H1 (cell line): ENCODE results near the gene CHRNA4. TPM values are rescaled to one million over a fixed set of nuclear protein-coding genes. Genes with fewer than 3 reads are reported as not detected.
A peak's percentile ranks its signal among the peaks of the same experiment; 100 is the strongest.

Experiments
- ATF2 ChIP-seq: IDR thresholded peaks from 2 replicates; pipeline ENCODE4 v1.6.1; 2012; ENCODE audit warnings: low read length, inconsistent platforms
- BACH1 ChIP-seq: IDR thresholded peaks from 2 replicates; pipeline ENCODE4 v1.6.1; 2012; ENCODE audit warnings: low read length, improper control_type of control experiment
- CHD7 ChIP-seq: fragments of 300-600 bp; sonication (generic); IDR thresholded peaks from 2 replicates; pipeline ENCODE4 v1.7.1; 2012; ENCODE audit warnings: low read length, moderate library complexity, mild to moderate bottlenecking, inconsistent platforms; ENCODE audit not compliant: insufficient replicate concordance
- EP300 ChIP-seq, 2 experiments: IDR thresholded peaks; 1 replicate in 1 of 2; 2 replicates in 1 of 2; pipeline ENCODE4 v1.6.1; 2011 to 2012; ENCODE audit warnings: low read depth in 2 of 2, low read length in 2 of 2, mild to moderate bottlenecking in 2 of 2, borderline replicate concordance in 1 of 2, inconsistent platforms in 1 of 2, moderate library complexity in 1 of 2
- RAD21 ChIP-seq, 2 experiments: IDR thresholded peaks in 1 of 2; conservative IDR thresholded peaks in 1 of 2; 2 replicates each; pipeline ENCODE4 v1.6.1; 2011; ENCODE audit warnings: low read depth in 2 of 2, low read length in 2 of 2, improper control_type of control experiment in 1 of 2, inconsistent platforms in 1 of 2, mild to moderate bottlenecking in 1 of 2, moderate library complexity in 1 of 2
- YY1 ChIP-seq: IDR thresholded peaks from 2 replicates; pipeline ENCODE4 v1.6.1; 2011; ENCODE audit warnings: low read depth, mild to moderate bottlenecking, low read length
- polyA plus RNA-seq, 7 experiments: library from polyadenylated mRNA; depleted of rRNA in 3 of 7; stranded (reverse) in 5 of 7; unstranded in 2 of 7; fragments of >200 nt in 5 of 7; fragments of 200-250 nt in 2 of 7; gene quantifications; 1 replicate in 5 of 7; 2 replicates in 1 of 7; 4 replicates in 1 of 7; pipeline versions ENCODE4 v1.2.1 to v1.2.3, GENCODE V29; 2011 to 2013; ENCODE audit warnings: missing spikeins in 2 of 7, mixed read lengths in 2 of 7
- total RNA-seq: library from RNA; stranded (reverse); fragmentation: NEBNext Ultra II Directional; extraction: Animal tissue kit (Norgen Biotek cat#: 25700); gene quantifications from 2 replicates; pipeline ENCODE4 v1.2.1, GENCODE V29; 2021
- TF ChIP-seq, protein P1 (sequence below): IDR thresholded peaks from 2 replicates; pipeline ENCODE4 v1.6.1; 2011; ENCODE audit warnings: low read length, improper control_type of control experiment

CHRNA4 gene
- total and polyA plus RNA-seq, 2 of the 8 experiments (the other 6 are each of a cell fraction or from before 2014, with no cell fraction given): 4.3 to 5.7 TPM

DNA sequence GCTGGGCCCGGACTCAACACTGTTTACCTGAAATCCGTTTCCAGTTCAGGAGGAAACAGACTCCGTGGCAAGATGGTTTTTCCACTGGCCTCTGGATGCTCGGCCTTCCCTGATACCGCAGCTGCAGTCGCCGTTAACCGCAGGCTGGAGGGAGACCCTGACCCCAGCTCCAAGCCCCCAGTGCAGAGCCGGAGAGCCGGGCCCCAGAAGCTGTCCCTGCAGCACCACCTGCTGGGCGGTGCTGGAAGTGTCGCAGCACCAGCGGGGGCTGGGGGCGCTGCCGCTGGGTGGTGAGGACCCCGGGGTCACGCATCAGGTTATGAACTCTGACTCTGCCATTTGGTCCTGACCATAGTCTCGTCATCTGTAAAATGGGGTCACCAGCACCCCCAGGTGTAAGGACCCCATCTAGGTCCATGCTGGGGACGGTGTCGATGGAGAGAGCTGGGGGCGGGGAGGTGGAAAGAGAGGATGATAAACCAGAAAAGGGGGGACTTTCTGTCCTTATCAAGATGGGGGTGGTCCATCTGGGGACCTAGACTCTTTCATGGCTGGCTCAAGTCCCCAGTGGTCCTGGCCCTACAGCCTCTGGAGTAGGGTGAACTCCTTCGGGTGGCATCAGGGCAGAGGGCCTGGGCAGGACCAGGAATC, 20.8 kb upstream of the CHRNA4 start (continued):
- TF ChIP-seq CHD7 (no peak), EP300 (IDR thresholded peaks at IDR 0.05; ENCODE audit: borderline replicate concordance in 1 of 2, low read depth in 2 of 2, low read length in 2 of 2) (no peak), YY1 (no peak; the same call in 1 of the 2 replicates), RAD21 (IDR thresholded peaks at IDR 0.05 in 1 of 2, conservative IDR thresholded peaks at IDR 0.05 in 1 of 2; ENCODE audit: low read depth in 2 of 2, low read length in 2 of 2) (peak; percentile 95 to 97), BACH1 (no peak), ATF2 (no peak)
- TF ChIP-seq, protein P1, sequence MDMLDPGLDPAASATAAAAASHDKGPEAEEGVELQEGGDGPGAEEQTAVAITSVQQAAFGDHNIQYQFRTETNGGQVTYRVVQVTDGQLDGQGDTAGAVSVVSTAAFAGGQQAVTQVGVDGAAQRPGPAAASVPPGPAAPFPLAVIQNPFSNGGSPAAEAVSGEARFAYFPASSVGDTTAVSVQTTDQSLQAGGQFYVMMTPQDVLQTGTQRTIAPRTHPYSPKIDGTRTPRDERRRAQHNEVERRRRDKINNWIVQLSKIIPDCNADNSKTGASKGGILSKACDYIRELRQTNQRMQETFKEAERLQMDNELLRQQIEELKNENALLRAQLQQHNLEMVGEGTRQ: no peak
